GM12864 (cell line): ENCODE results near the gene NPC2.
"Not testable (repeated sequence)": the region's sequence is repeated elsewhere in the genome, so short reads cannot be mapped to it uniquely, and the experiment has no call there.

Experiments used
- DNase-seq: peaks from one replicate; pipeline ENCODE4 v3.0.0-alpha.2; 2011; ENCODE audit warnings: low read depth
- H3K4me3 ChIP-seq: 2 replicates; pipeline ENCODE4 v1.5.1; 2011; ENCODE audit warnings: mild to moderate bottlenecking, low read depth, low read length, control low read depth
- TF ChIP-seq, protein P1 (sequence below): IDR thresholded peaks from 2 replicates; pipeline ENCODE4 v1.5.1; 2011; ENCODE audit warnings: low read depth, mild to moderate bottlenecking, moderate library complexity, low read length, control low read depth, inconsistent platforms; ENCODE audit errors: missing control alignments

NPC2 gene

DNA sequence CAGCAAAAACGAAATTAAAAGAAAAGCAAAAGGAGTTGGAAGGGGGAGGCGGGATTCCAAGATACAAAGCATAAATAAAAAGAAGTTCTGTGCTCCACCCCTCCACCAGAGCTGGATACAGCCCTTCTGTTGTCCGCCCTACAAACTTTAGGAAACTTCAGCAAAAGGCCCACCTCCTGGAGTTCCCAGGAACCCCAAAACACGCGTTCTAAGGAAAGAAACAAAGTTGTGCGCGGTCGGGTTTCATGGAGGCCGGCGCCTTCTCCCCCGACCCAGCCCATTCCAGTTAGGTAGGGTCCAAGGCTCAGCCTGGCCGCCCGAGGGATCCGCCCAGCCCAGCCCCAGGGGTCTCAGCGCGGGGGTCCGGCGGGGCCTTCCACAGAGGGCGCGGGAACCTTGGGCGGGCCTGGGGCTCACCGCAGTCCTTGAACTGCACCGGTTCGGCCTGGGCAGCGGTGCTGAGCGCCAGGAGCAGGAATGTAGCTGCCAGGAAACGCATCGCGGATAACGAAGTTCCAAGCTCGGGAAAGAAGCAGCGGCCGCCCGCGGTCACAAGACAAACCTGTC lies at the start of gene NPC2:
NPC2 (minus strand) TSS at position 530 of the 567 bp plus-strand sequence; CDS start at position 499, 31 bp downstream.
- no peak for DNase-seq
- H3K4me3 ChIP-seq: peak within 1 kb of the TSS; percentile 98
- TF ChIP-seq, protein P1, sequence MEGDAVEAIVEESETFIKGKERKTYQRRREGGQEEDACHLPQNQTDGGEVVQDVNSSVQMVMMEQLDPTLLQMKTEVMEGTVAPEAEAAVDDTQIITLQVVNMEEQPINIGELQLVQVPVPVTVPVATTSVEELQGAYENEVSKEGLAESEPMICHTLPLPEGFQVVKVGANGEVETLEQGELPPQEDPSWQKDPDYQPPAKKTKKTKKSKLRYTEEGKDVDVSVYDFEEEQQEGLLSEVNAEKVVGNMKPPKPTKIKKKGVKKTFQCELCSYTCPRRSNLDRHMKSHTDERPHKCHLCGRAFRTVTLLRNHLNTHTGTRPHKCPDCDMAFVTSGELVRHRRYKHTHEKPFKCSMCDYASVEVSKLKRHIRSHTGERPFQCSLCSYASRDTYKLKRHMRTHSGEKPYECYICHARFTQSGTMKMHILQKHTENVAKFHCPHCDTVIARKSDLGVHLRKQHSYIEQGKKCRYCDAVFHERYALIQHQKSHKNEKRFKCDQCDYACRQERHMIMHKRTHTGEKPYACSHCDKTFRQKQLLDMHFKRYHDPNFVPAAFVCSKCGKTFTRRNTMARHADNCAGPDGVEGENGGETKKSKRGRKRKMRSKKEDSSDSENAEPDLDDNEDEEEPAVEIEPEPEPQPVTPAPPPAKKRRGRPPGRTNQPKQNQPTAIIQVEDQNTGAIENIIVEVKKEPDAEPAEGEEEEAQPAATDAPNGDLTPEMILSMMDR: no peak

- H3K4me3 ChIP-seq: no peak overlapping the region
- no peak for DNase-seq
- TF ChIP-seq, protein P1: no peak
These were observed 49.1 kb upstream of the NPC2 start for GRCh38 chr14:74542056-74542685.

- no peak for DNase-seq
- TF ChIP-seq, protein P1: no peak
- no peak overlapping the region for H3K4me3 ChIP-seq
These were observed 48.1 kb upstream of the NPC2 start for GRCh38 chr14:74541225-74541624.

DNA sequence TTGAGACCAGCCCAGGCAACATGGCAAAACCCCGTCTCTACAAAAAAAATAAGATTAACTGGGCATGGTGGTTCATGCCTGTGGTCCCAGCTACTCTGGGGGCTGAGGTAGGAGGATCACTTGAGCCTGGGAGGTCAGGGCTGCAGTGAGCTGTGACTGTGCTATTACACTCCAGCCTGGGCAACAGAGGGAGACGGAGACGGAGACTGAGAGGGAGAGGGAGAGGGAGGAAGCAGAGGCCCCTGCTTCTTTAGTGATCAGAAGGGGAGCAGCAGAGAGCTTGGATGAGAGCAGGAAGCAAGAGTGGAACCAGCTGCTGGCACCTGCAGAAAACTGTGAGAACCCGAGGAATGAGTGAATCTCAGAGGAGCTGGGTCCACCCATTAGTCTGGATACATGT lies 46.4 kb upstream of the NPC2 start:
- no peak for DNase-seq
- TF ChIP-seq, protein P1: no peak
- no peak overlapping the region for H3K4me3 ChIP-seq

GRCh38 chr14:74538411-74539391 lies 45.6 kb upstream of the NPC2 start:
- TF ChIP-seq, protein P1: no peak
- H3K4me3 ChIP-seq: no peak overlapping the region
- no peak for DNase-seq

DNA sequence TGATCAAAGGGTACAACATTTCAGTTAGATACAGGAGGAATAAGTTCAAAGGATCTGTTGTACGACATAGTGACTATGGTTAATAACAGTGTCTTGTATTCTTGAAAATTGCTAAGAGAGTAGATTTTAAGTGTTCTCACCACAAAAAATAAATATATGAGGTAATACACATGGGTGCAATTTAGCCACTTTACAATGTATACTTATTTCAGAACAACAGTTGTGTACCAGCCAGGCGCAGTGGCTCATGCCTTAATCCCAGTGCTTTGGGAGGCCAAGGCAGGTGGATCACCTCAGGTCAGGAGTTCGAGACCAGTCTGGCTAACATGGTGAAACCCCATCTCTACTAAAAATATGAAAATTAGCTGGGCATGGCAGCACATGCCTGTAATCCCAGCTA lies 43.2 kb upstream of the NPC2 start:
- DNase-seq, H3K4me3 ChIP-seq: not testable (repeated sequence)

GRCh38 chr14:74535756-74536325 lies 42.7 kb upstream of the NPC2 start:
- TF ChIP-seq, protein P1: no peak
- no peak overlapping the region for H3K4me3 ChIP-seq

More at GRCh38 chr14:74535756-74536325, 42.7 kb upstream of the NPC2 start:
- DNase-seq: no peak
